ENCODE measurements around the gene ZFY.

ZFY gene

GRCh38 chrY:2934861-2935715 is at the start of gene ZFY:
ZFY (plus strand) TSS chrY:2935381; CDS start chrY:2953937, 18,556 bp downstream.
- Mint-ChIP-seq H3K27ac (no peak within 1 kb of the TSS), H3K4me1 (ENCODE audit: low read depth) (no peaks in the 10 kb centered on the region)
- DNase-seq = no peak

GRCh38 chrY:2885880-2886279 is 49.3 kb upstream of the ZFY start:
- Mint-ChIP-seq H3K36me3 (ENCODE audit: low read depth) (no peaks in the 10 kb centered on the region), H3K4me3 (no peak overlapping the region)

More at GRCh38 chrY:2934861-2935715, at the start of gene ZFY:
- H3K9me3 Mint-ChIP-seq = no peaks in the 10 kb centered on the region
- H3K27me3 Mint-ChIP-seq = no peaks in the 10 kb centered on the region
- no peak within 1 kb of the TSS for H3K4me3 Mint-ChIP-seq
- no peaks in the 10 kb centered on the region for H3K36me3 Mint-ChIP-seq (ENCODE audit: low read depth)

GRCh38 chrY:2887386-2887785 is 47.8 kb upstream of the ZFY start:
- Mint-ChIP-seq H3K9me3 (no peaks in the 10 kb centered on the region), H3K27ac (no peak overlapping the region), H3K27me3 (no peaks in the 10 kb centered on the region), H3K4me1 (ENCODE audit: low read depth) (no peaks in the 10 kb centered on the region), H3K4me3 (no peak overlapping the region), H3K36me3 (ENCODE audit: low read depth) (no peaks in the 10 kb centered on the region)
- DNase-seq = no peak

More at GRCh38 chrY:2885880-2886279, 49.3 kb upstream of the ZFY start:
- no peak for DNase-seq
- Mint-ChIP-seq H3K27me3 (no peaks in the 10 kb centered on the region), H3K27ac (no peak overlapping the region), H3K4me1 (ENCODE audit: low read depth) (no peaks in the 10 kb centered on the region), H3K9me3 (no peaks in the 10 kb centered on the region)

GRCh38 chrY:2887955-2888354 is 47.2 kb upstream of the ZFY start:
- DNase-seq = no peak
- no peaks in the 10 kb centered on the region for H3K9me3 Mint-ChIP-seq
- no peaks in the 10 kb centered on the region for H3K27me3 Mint-ChIP-seq
- H3K36me3 Mint-ChIP-seq (ENCODE audit: low read depth) = no peaks in the 10 kb centered on the region
- H3K4me1 Mint-ChIP-seq (ENCODE audit: low read depth) = no peaks in the 10 kb centered on the region
- H3K27ac Mint-ChIP-seq = no peak overlapping the region
- no peak overlapping the region for H3K4me3 Mint-ChIP-seq

GRCh38 chrY:2893471-2893870 is 41.7 kb upstream of the ZFY start:
- no peak overlapping the region for H3K27ac Mint-ChIP-seq
- H3K4me3 Mint-ChIP-seq = no peak overlapping the region
- no peaks in the 10 kb centered on the region for H3K9me3 Mint-ChIP-seq
- no peaks in the 10 kb centered on the region for H3K4me1 Mint-ChIP-seq (ENCODE audit: low read depth)
- no peaks in the 10 kb centered on the region for H3K27me3 Mint-ChIP-seq
- H3K36me3 Mint-ChIP-seq (ENCODE audit: low read depth) = no peaks in the 10 kb centered on the region
- no peak for DNase-seq

- Mint-ChIP-seq H3K27ac (no peak overlapping the region), H3K9me3 (no peaks in the 10 kb centered on the region), H3K4me1 (ENCODE audit: low read depth) (no peaks in the 10 kb centered on the region), H3K27me3 (no peaks in the 10 kb centered on the region), H3K4me3 (no peak overlapping the region), H3K36me3 (ENCODE audit: low read depth) (no peaks in the 10 kb centered on the region)
- DNase-seq = no peak
These were observed 39.1 kb upstream of the ZFY start for GRCh38 chrY:2896050-2896449.

- Mint-ChIP-seq H3K36me3 (ENCODE audit: low read depth) (no peaks in the 10 kb centered on the region), H3K4me1 (ENCODE audit: low read depth) (no peaks in the 10 kb centered on the region), H3K4me3 (no peak overlapping the region), H3K27me3 (no peaks in the 10 kb centered on the region), H3K27ac (no peak overlapping the region), H3K9me3 (no peaks in the 10 kb centered on the region)
- DNase-seq = no peak
These were observed 27.8 kb upstream of the ZFY start for GRCh38 chrY:2907356-2907755.

- no peaks in the 10 kb centered on the region for H3K4me1 Mint-ChIP-seq (ENCODE audit: low read depth)
- H3K36me3 Mint-ChIP-seq (ENCODE audit: low read depth) = no peaks in the 10 kb centered on the region
- DNase-seq = no peak
- H3K27ac Mint-ChIP-seq = no peak overlapping the region
- H3K27me3 Mint-ChIP-seq = no peaks in the 10 kb centered on the region
- no peak overlapping the region for H3K4me3 Mint-ChIP-seq
- no peaks in the 10 kb centered on the region for H3K9me3 Mint-ChIP-seq
These were observed 21.9 kb upstream of the ZFY start for GRCh38 chrY:2913066-2913815.

GRCh38 chrY:2934078-2934477 is 1.1 kb upstream of the ZFY start:
- Mint-ChIP-seq H3K27ac (no peak overlapping the region), H3K27me3 (no peaks in the 10 kb centered on the region), H3K36me3 (ENCODE audit: low read depth) (no peaks in the 10 kb centered on the region), H3K4me3 (no peak overlapping the region), H3K4me1 (ENCODE audit: low read depth) (no peaks in the 10 kb centered on the region), H3K9me3 (no peaks in the 10 kb centered on the region)
- DNase-seq = no peak

GRCh38 chrY:2935716-2936435 is 695 bp downstream of the ZFY start:
- no peak for DNase-seq
- Mint-ChIP-seq H3K4me1 (ENCODE audit: low read depth) (no peaks in the 10 kb centered on the region), H3K9me3 (no peaks in the 10 kb centered on the region), H3K27ac (no peak overlapping the region), H3K4me3 (no peak overlapping the region), H3K27me3 (no peaks in the 10 kb centered on the region), H3K36me3 (ENCODE audit: low read depth) (no peaks in the 10 kb centered on the region)

- Mint-ChIP-seq H3K27me3 (no peaks in the 10 kb centered on the region), H3K4me1 (ENCODE audit: low read depth) (no peaks in the 10 kb centered on the region), H3K9me3 (no peaks in the 10 kb centered on the region)
These were observed 1.2 kb downstream of the ZFY start for GRCh38 chrY:2936436-2936750.

GRCh38 chrY:2937149-2937548 is 2.0 kb downstream of the ZFY start:
- H3K27me3 Mint-ChIP-seq = no peaks in the 10 kb centered on the region
- no peaks in the 10 kb centered on the region for H3K4me1 Mint-ChIP-seq (ENCODE audit: low read depth)
- H3K27ac Mint-ChIP-seq = no peak overlapping the region
- H3K9me3 Mint-ChIP-seq = no peaks in the 10 kb centered on the region
- H3K4me3 Mint-ChIP-seq = no peak overlapping the region
- no peak for DNase-seq
- no peaks in the 10 kb centered on the region for H3K36me3 Mint-ChIP-seq (ENCODE audit: low read depth)

More at GRCh38 chrY:2936436-2936750, 1.2 kb downstream of the ZFY start:
- no peak overlapping the region for H3K4me3 Mint-ChIP-seq
- DNase-seq = no peak
- H3K36me3 Mint-ChIP-seq (ENCODE audit: low read depth) = no peaks in the 10 kb centered on the region
- H3K27ac Mint-ChIP-seq = no peak overlapping the region

- DNase-seq = no peak
- Mint-ChIP-seq H3K27ac (no peak overlapping the region), H3K9me3 (no peaks in the 10 kb centered on the region), H3K27me3 (no peaks in the 10 kb centered on the region), H3K36me3 (ENCODE audit: low read depth) (no peaks in the 10 kb centered on the region), H3K4me3 (no peak overlapping the region), H3K4me1 (ENCODE audit: low read depth) (no peaks in the 10 kb centered on the region)
These were observed 14.5 kb downstream of the ZFY start for GRCh38 chrY:2949590-2950252.

GRCh38 chrY:2950655-2951054 is 15.5 kb downstream of the ZFY start:
- DNase-seq = no peak
- Mint-ChIP-seq H3K36me3 (ENCODE audit: low read depth) (no peaks in the 10 kb centered on the region), H3K4me1 (ENCODE audit: low read depth) (no peaks in the 10 kb centered on the region), H3K27me3 (no peaks in the 10 kb centered on the region), H3K4me3 (no peak overlapping the region), H3K27ac (no peak overlapping the region), H3K9me3 (no peaks in the 10 kb centered on the region)
